SHP77 treated with DMSO at 0.1 percent for 48 hours (cell line): ENCODE results near the gene OR5A1.
"Not testable (repeated sequence)": the region's sequence is repeated elsewhere in the genome, so short reads cannot be mapped to it uniquely, and the experiment has no call there.

Source experiments
- DNase-seq: peaks from one replicate; lab custom pipeline; 2025; lab: John Stamatoyannopoulos, UW

Gene OR5A1

DNA sequence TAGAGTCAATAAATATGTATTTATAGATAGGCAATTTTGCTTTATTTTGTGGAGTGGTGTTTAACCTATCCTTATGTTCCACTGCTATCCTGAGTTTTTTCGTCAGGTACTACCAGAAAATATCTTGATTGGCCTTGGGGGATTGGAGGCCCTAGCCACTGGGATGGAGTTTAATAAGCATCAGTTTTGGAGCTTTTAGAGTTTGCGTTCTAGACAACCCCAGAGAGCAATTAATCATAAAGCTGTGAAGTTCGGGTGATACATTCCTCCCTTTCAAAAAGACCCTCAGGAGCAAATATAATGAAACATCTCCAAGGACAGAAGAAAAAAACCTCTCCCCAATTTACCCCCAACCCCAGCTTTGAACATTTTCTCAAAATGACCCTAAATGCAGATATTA is at the start of gene OR5A1:
TSS of gene OR5A1 (plus strand) at position 301 of the 400 bp plus-strand sequence. CDS start 6,700 bp downstream, outside the sequence.
- DNase-seq = no peak

DNA sequence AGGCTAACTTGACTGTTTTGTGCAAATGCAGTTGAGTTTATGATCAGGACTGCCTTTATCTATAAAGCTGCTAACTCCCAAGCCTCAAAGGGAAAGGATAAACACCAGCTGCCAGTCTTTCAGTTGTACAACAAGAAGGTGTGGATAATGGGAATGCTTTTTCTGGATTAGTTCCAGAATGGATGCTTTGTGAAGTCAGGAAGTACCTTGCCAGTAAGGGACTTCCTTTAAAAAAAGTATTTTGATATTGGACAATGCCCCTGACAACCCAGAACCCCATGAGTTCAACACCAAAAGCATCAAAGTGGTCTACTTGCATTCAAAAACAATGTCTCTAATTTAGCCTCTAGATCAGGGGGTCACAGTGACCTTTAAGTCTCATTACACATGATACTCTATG is 42.1 kb upstream of the OR5A1 start:
- no peak for DNase-seq

DNA sequence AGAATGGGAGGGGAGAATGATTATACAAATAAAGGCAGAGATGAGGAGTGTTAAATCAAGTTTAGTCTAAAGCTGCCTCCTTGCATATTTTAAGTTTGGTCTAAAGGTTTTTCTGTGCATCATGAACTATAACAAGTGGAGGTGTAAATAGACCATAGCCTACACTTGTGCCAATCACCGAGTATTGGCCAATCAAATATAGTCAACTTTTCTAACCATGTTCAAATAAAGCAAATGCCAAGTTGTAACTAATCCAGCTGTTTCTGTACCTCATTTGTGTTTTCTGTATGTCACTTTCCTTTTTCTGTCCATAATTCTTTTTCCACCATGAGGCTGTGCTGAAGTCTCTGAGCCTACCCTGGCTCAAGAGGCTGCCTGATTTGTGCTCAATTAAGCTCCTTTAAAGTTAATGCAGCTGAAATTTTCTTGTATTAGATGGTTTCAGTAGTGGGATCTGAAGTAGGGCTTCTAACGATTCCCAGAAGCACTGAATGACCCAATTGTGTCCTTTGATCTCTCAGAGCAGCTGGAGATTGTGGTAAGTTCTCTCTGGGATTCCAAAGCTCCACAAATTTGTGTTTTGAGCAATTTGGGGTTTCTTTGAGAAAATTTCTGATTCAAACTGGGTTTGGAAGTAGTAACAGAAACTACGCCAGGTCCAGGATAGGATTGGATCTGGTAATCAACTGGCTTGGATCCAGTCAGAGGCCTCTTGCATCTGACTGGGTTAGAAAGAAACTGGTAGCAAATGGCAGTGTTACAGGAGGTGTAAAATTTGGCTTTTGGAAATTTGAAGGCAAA is 35.6 kb upstream of the OR5A1 start:
- DNase-seq = no peak

DNA sequence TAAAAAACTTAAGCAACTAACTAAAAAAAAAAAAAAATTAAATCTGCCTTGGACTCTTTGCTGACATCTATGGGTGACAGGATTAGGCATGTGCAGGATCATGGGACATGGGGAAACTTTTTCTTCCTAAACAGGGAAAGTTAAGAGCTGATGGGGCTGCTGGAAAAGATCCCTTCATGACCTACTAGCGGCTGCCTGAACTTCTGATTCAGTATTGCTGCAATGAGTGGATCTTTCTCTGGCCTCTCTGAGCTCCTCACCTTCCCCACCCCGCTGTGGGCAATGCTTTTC is 35.1 kb upstream of the OR5A1 start:
- DNase-seq = no peak

DNA sequence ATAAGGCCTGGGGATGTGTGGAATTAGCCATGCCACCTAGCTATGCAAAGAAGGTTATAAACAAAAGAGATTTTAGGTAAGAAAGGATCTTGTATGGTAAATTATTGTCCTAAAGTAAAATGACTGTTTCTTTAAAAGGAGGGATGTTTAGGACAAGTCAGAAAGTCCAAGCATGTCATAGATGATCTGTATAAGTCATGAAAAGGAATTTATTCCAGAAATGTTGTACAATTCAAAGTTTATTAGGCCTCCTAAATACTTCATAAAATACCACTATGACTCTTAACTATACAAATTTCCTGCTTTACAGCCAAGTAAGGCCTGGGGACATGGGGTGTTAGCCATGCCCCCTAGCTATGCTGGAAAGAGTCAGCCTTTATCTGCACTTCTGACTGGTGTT is 32.7 kb upstream of the OR5A1 start:
- no peak for DNase-seq

DNA sequence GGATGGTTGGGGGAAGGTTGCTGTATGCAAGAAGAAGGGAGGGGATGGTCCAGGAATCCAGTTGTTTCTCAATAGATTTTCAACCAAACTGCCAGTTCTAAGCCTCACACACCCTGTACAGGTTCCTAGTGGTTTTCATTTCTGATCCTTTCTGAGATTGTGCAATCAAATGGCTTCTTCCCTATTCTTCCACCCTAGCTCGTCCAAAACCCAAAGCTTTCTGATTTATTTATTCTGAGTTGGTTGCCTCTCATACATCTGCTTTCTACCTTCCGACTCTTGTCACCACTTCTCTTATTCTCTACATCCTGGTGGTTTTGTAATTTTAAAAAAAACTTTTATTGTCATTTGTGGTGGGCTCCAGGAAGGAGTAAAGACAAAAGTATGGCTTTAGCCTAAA is 22.6 kb upstream of the OR5A1 start:
- no peak for DNase-seq

DNA sequence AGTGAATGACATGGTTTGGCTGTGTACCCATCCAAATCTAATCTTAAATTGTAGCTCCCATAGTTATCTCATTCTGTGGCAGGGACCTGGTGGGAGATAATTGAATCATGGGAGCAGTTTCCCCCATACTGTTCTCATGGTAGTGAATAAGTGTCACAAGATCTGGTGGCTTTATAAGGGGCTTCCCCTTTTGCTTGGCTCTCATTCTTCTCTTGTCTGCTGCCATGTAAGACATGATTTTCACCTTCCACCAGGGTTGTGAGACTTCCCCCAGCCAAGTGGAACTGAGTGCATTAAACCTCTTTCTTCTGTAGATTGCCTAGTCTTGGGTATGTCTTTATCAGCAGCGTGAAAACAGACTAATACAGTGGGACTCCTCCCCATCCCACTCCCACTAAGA is 21.2 kb upstream of the OR5A1 start:
- DNase-seq = no peak

DNA sequence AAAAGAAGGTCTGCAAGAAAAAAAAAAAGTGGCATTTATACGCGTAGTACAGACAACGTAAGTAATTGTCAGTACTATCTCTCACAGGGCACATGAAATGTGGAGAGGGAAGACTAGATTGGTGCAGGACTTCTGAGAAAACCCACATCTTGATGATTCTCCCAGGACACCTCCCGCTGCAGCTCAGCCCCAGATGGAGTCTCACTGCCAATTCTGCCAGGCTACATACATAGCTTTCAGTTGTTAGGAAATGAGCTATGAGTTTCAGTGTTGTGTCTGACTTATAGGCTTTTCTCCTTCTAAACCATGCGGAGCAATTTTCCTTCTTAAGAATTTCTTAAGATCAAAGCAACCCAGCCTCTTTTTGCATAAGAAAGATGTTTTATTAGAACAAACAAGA is 19.7 kb upstream of the OR5A1 start:
- no peak for DNase-seq

DNA sequence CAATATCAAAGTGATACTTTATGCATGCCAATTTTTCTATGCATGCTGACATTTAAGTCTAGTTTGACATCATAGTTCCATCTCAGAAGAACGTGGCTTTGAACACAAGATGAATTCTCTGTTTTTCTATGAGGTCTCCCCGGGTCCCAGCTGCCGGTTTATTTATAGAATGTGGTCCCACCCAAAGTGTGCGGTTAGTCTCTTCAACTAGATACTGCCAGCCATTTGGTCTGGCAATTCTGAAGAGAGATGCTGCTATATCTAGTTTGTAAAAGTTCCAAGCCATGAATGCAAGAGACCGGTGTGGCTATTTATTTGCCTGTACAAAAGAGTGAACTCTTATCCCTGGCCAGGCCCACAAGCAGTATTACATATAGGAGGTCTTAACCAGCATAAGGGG is 19.2 kb upstream of the OR5A1 start:
- no peak for DNase-seq

DNA sequence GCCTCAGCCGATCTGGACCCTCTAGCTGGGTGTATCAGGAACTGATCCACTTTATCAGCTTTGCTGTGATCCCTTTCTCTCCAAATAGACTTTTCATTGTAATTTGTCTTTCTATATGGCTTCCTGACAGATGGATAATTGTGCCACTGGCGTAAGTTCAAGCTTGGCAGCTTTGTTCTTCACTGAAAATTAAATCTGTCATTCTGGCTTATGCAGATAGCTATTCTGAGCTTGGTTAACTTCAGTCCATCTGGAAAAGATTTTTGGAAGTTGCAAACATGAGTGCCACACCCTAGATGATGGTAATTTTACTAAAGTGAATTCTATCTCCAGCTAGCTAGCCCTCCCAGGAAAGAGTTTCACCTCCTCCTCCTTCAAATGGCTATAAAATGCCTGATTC is 18.1 kb upstream of the OR5A1 start:
- DNase-seq = no peak

DNA sequence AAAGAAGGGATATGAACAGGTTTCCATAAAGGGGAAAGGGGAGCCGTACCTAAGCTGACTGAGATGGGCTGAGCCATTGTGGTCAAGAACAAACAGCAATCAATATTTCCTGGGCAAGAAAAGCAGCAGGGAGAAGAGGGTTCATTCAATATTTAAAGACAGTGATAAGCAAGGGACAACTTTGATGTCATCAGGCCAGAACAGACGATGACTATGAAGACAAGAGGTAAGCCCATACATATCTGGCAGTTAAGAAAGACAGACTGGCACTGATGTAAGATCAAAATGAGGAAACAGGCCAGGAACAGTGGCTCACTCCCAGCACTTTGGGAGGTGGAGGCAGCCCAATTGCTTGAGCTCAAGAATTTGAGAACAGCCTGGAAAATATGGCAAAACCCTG is 12.4 kb upstream of the OR5A1 start:
- no peak for DNase-seq

DNA sequence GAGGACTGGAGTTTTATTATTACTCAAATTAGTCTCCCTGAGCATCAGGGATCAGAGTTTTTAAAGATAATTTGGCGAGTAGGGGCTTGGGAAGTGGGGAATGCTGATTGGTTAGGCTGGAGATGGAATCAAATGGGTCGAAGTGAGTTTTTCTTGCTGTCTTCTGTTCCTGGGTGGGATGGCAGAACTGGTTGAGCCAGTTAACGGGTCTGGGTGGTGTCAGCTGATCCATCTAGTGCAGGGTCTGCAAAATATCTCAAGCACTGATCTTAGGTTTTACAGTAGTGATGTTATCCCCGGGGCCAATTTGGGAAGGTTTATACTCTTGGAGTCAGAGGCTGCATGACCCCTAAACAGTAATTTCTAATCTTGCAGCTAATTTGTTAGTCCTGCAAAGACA is 11.1 kb upstream of the OR5A1 start:
- no peak for DNase-seq

DNA sequence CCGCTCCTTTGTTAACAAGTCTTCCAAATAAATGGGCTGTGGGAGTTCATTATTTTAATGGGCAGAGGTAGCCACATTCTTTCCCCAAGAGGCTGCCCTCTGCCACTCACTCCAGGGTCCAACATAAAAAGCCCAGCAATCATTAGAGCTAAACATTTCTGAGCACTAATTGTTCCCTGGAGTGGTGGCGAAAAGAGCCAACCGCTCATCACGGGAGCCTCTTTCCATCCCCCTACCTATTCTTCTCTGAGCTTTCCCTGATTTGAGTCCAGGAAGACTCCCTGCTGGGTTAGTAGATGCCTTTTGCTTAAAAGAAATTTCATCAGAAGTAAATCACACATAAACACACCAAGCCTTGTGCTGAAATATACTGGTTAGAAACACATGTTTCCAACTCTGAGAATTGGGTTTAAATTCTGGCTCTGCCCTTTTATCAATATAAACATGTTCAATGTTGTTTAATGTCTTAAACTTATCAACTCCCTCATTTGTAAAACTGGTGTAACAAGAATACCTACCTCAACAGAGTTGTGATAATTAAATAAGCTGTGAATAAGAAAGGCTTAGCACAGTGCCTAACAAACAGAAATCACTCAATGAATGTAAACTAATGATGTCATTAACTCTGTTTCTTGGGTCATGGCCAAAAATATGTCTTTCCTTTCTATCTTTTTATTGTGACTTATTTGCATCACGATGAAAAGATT is 9.8 kb upstream of the OR5A1 start, which contains the start of gene OR5A2:
TSS of gene OR5A2 (minus strand) at position 53 of the 707 bp plus-strand sequence. CDS start 3,460 bp downstream, outside the sequence.
- no peak for DNase-seq

DNA sequence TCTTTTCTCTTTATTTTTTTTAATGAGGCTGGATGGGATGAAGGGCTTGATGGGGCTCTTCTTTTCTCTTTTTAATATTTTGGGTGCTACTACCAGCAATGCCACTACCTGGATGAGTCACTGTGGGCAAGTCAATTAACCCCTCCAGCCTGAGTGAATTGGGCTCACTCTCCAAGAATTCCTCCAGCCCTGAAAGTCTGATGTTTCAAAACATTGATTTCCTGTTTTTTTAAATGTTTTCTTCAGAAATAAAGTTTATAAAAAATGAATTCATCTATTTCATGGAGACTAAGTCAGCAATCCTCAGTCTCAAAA is 9.2 kb upstream of the OR5A1 start:
- DNase-seq = no peak

DNA sequence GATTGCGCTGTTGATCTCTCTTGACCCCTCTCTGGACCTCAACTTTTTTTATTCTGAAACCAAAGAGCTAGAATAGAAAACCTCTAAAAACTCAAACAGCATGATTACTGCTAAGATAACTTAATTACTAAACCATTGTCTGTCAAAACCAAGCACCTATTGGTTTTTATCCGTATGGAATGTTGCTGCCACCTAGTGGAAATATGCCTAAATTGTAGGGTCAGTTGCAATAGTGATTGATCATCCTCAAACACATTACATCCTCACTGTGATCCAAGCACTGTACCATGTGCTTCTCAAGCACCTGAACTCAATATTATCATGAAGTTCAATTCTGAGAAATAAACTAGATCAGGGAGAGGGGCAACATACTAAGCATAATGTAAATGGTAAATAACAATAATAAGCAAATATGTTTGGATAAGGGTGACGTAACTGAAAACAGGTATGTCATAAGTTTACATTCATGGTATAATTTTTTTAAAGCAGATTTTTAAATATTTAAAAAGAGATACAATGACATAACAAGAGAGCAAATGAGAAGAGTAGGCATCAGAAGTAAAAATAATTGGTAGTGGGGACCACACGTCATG is 6.2 kb upstream of the OR5A1 start:
- no peak for DNase-seq

DNA sequence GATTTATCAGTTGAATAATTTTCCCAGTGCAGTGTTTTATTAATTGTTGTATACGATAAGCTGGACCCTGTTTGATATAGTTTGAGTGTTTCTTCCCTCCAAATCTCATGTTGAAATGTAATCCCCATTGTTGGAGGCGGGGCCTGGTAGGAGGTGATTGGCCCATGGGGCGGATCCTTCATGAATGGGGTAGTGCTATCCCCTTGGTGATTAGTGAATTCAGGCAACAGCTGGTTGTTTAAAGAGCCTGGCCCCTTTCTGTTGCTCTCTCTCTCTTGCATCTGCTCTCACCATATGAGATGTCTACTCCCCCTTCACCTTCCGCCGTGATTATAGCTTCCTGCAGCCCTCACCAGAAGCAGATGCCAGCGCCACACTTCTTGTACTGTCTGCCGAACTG is 1.5 kb downstream of the OR5A1 start:
- no peak for DNase-seq

DNA sequence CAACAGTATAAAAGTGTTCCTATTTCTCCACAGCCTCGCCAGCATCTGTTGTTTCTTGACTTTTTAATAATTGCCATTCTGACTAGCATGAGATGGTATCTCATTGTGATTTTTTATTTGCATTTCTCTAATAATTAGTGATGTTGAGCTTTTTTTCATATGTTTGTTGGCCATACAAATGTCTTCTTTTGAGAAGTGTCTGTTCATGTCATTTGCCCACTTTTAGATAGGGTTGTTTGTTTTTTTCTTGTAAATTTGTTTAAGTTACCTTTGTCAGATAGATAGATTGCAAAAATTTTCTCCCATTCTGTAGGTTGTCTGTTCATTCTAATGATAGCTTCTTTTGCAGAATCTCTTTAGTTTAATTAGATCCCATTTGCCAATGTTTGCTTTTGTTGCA is 9.4 kb downstream of the OR5A1 start:
- not testable (repeated sequence) for DNase-seq

DNA sequence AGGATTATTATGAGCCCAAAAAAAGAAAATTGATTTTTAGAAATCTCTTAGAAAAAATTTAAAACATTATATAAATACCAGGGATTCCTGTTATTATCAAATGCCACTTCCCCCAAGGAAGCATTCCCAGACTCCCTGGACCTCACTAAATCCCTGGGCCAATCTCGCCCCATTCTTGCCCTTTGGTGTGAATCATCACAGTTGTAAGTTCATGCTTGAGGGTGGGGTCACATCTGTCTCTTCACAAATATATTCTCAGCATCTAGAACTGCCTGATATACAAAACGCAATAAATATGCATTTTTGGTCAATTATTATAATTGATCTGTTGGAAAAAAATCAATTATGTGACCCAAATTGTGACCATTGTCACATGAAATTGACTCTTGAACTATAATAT is 12.2 kb downstream of the OR5A1 start:
- DNase-seq = no peak

DNA sequence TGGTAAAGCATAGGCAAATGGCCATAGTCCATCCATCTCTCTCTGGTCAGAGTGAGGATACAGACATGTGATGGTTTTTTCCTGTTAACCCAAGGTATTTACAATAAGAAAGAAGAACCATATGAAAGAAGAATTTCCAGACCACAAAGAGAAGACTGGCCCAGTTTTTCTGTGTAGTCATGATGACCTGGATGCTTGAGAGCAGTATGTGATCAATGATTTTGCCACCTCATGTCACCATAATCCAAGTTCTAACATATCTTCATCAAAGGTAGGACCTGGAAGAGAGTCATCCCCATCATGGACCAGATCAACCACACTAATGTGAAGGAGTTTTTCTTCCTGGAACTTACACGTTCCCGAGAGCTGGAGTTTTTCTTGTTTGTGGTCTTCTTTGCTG is 20.4 kb downstream of the OR5A1 start, which contains the start of gene OR4D6:
TSS of gene OR4D6 (plus strand) at position 301 of the 400 bp plus-strand sequence. CDS start at position 301, 0 bp downstream.
- no peak for DNase-seq

DNA sequence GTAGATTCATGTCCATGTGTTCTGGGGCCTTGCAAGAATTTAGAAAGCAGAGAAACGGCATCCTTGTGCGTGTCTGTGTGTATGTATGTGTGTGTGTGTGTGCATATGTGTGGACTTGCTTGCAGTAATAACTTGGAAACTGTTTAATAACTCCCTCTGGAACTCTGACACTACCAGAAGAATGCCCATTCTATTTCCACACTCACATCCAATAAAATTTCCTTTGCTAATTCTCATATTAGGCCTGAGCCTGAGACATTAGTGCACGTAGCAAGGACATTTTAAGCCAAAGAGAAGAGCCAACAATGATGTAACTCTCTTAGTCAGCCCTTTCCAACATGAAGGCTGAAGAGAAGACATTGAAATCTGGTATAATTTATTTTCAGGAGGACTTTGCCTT is 23.6 kb downstream of the OR5A1 start:
- DNase-seq = no peak

DNA sequence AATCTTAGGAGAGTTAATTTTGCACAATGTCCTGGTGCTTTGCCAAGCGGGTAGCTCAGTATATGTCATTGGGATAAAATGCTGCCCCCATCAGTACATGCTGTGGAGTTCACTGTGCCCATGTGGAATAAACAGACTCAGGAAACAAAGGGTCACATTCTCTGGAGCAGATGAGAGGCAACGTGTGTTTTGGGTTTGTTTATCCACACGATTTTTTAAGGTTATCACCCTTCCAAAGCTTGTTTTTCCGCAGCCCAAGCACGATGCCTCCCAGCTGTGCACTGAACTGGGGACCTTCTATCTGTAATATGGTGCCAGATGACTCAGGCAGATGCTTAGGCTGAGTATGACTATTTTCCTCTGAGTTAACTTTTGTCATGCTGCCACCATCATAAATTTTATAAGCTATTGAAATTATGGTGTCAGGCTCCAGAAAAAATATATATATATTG is 26.9 kb downstream of the OR5A1 start:
- DNase-seq = no peak

DNA sequence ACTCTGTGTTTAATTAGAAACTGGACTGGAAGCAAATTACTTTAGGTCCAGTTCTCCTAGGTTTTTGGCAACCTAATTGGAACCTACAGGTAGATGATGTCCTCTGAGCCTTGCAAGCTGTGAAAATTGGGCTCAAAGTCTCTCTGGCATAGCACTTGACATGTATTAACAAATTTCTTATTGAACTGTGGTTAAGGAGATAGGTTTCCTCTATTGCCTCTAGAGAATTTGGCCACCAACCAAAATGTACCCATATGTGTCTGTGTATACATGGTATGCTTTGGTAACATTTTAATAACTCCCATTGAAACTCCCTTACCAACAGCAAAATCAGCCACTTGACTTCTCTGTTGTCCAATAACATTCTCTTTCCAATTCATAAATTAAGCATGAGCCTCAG is 36.7 kb downstream of the OR5A1 start, which contains the start of gene OR4D10:
TSS of gene OR4D10 (plus strand) at position 301 of the 400 bp plus-strand sequence. CDS start 4,115 bp downstream, outside the sequence.
- DNase-seq = no peak

DNA sequence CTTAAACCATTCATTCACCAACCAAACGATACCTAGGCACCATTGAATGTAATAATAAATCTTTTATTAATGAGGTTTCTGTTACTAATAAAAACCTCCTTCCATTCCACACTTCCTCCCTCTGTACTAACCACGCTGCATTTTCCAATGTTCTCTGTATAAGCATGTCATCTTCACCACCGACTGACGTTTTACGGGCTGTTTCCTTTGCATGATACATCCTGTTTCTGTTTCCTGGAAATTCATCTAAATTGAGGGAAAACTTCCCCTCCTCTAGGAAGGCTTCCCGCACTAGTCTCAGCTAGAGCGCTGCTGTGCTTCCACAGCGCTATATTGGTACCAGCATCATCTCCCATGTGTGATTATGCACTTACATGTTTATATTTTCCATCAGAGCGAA is 38.9 kb downstream of the OR5A1 start:
- no peak for DNase-seq
